Progenitor cell of endocrine pancreas (in vitro differentiated cells): ENCODE results near the gene SPG11. TPM values are rescaled to one million over a fixed set of nuclear protein-coding genes. Genes with fewer than 3 reads are reported as not detected.

Experiments used
- DNase-seq: peaks from one replicate; pipeline ENCODE4 v3.0.0; 2021; ENCODE audit warnings: low spot score; ENCODE audit not compliant: unreplicated experiment
- H3K27ac Mint-ChIP-seq: 2 replicates; pipeline ENCODE4 v1.8.0; 2021; ENCODE audit warnings: mild to moderate bottlenecking, moderate library complexity, mixed read lengths
- H3K27me3 Mint-ChIP-seq: 2 replicates; pipeline ENCODE4 v1.8.0; 2021; ENCODE audit warnings: mixed read lengths
- H3K36me3 Mint-ChIP-seq: 2 replicates; pipeline ENCODE4 v1.8.0; 2022; ENCODE audit warnings: mixed read lengths; ENCODE audit not compliant: insufficient read depth
- H3K4me1 Mint-ChIP-seq: 2 replicates; pipeline ENCODE4 v1.8.0; 2021; ENCODE audit warnings: low read depth, mixed read lengths
- H3K4me3 Mint-ChIP-seq: 2 replicates; pipeline ENCODE4 v1.8.0; 2021; ENCODE audit warnings: low read depth, mild to moderate bottlenecking, moderate library complexity, mixed read lengths
- H3K9me3 Mint-ChIP-seq: 2 replicates; pipeline ENCODE4 v1.8.0; 2021; ENCODE audit warnings: low read depth, mixed read lengths
- long read RNA-seq: library from polyadenylated mRNA; unstranded; transcript quantifications from one replicate; pipeline ENCODE4 v2.0.0, GENCODE V29; 2020
- total RNA-seq: library from RNA; stranded (reverse); gene quantifications from 2 replicates; pipeline ENCODE4 v1.2.1, GENCODE V29; 2021
- TF ChIP-seq, protein P1 (sequence below): fragments of 200-600 bp; sonication (generic); IDR thresholded peaks from one replicate; pipeline ENCODE4 v1.5.0; 2021; ENCODE audit warnings: antibody characterized with exemption, mild to moderate bottlenecking; ENCODE audit not compliant: unreplicated experiment

The SPG11 gene, protein sequence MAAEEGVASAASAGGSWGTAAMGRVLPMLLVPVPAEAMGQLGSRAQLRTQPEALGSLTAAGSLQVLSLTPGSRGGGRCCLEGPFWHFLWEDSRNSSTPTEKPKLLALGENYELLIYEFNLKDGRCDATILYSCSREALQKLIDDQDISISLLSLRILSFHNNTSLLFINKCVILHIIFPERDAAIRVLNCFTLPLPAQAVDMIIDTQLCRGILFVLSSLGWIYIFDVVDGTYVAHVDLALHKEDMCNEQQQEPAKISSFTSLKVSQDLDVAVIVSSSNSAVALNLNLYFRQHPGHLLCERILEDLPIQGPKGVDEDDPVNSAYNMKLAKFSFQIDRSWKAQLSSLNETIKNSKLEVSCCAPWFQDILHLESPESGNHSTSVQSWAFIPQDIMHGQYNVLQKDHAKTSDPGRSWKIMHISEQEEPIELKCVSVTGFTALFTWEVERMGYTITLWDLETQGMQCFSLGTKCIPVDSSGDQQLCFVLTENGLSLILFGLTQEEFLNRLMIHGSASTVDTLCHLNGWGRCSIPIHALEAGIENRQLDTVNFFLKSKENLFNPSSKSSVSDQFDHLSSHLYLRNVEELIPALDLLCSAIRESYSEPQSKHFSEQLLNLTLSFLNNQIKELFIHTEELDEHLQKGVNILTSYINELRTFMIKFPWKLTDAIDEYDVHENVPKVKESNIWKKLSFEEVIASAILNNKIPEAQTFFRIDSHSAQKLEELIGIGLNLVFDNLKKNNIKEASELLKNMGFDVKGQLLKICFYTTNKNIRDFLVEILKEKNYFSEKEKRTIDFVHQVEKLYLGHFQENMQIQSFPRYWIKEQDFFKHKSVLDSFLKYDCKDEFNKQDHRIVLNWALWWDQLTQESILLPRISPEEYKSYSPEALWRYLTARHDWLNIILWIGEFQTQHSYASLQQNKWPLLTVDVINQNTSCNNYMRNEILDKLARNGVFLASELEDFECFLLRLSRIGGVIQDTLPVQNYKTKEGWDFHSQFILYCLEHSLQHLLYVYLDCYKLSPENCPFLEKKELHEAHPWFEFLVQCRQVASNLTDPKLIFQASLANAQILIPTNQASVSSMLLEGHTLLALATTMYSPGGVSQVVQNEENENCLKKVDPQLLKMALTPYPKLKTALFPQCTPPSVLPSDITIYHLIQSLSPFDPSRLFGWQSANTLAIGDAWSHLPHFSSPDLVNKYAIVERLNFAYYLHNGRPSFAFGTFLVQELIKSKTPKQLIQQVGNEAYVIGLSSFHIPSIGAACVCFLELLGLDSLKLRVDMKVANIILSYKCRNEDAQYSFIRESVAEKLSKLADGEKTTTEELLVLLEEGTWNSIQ (N-terminal part only)
- total RNA-seq: 90.6 and 96.4 TPM in 2 replicates
- long read RNA-seq, transcript SPG11-215 (12 exons, 2,579 nt): major isoform, 39 of 113 reads
- long read RNA-seq, partial matches to known transcripts: 52 of 113 reads
- long read RNA-seq, other reads (novel, unspliced or antisense): 22 of 113 reads

DNA sequence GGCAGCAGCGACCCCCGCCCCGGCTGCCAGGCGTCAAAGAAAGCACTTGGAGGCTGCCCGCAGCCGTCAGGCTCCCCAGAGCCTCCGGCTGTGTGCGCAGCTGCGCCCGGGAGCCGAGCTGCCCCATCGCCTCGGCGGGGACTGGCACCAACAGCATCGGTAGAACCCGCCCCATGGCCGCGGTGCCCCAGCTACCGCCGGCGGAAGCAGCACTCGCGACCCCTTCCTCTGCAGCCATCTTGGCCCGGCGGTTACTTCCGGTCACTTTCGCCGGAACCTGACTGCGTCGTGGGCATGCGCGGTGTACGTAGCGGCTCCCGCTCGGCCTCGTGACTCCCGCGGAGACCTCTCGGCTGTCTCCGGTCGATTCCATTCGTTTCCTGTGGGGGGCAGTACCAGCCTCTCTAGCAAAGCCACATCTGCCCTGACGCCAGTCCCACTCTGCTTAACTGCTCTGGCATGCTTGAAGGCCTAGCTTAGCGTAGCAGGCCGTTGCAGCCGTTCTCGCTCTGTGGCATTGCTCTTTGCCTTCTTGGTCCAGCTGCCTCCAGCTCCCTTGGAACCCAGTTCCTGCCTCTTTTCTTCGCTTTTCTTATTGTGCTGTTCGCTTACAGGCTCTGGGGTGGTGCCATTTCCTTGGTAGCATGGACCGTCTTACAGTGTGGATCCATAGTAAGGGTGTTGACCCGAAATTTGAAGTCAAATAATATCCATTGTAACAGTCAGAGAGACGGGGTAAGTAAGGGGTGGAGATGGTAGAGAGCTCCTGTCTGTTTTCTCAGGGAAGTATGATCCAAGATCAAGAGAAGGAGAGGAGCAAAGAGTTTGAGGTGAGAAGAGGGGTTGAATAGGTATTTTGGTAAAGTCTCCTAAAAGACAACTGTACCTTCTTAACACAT is at the start of gene SPG11:
Gene SPG11, minus strand, starts transcription at position 253 of the 899 bp plus-strand sequence. Its CDS starts 15 bp downstream, at position 238.
- Mint-ChIP-seq H3K4me3 (peak within 1 kb of the TSS; percentile 96), H3K27me3 (peaks cover 11% of the 10 kb centered on the region), H3K9me3 (no peaks in the 10 kb centered on the region), H3K4me1 (peaks cover 8% of the 10 kb centered on the region), H3K36me3 (peaks cover 5% of the 10 kb centered on the region), H3K27ac (peak within 1 kb of the TSS; percentile 98)
- peak; percentile 97 for DNase-seq
- TF ChIP-seq, protein P1, sequence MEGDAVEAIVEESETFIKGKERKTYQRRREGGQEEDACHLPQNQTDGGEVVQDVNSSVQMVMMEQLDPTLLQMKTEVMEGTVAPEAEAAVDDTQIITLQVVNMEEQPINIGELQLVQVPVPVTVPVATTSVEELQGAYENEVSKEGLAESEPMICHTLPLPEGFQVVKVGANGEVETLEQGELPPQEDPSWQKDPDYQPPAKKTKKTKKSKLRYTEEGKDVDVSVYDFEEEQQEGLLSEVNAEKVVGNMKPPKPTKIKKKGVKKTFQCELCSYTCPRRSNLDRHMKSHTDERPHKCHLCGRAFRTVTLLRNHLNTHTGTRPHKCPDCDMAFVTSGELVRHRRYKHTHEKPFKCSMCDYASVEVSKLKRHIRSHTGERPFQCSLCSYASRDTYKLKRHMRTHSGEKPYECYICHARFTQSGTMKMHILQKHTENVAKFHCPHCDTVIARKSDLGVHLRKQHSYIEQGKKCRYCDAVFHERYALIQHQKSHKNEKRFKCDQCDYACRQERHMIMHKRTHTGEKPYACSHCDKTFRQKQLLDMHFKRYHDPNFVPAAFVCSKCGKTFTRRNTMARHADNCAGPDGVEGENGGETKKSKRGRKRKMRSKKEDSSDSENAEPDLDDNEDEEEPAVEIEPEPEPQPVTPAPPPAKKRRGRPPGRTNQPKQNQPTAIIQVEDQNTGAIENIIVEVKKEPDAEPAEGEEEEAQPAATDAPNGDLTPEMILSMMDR: peak; percentile 92

DNA sequence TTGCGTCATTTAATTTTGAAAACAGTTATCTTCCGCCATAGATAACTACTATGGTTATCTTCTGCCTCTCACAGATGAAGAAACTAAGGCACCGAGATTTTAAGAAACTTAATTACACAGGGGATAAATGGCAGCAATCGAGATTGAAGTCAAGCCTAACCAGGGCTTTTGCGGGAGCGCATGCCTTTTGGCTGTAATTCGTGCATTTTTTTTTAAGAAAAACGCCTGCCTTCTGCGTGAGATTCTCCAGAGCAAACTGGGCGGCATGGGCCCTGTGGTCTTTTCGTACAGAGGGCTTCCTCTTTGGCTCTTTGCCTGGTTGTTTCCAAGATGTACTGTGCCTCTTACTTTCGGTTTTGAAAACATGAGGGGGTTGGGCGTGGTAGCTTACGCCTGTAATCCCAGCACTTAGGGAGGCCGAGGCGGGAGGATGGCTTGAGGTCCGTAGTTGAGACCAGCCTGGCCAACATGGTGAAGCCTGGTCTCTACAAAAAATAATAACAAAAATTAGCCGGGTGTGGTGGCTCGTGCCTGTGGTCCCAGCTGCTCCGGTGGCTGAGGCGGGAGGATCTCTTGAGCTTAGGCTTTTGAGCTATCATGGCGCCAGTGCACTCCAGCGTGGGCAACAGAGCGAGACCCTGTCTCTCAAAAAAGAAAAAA is 49.0 kb upstream of the SPG11 start:
- H3K4me1 Mint-ChIP-seq: peaks cover 4% of the 10 kb centered on the region
- H3K4me3 Mint-ChIP-seq: peak overlapping the region; percentile 91
- peak overlapping the region; percentile 99 for H3K27ac Mint-ChIP-seq
- H3K27me3 Mint-ChIP-seq: peaks cover 7% of the 10 kb centered on the region
- TF ChIP-seq, protein P1: no peak
- peaks cover 4% of the 10 kb centered on the region for H3K36me3 Mint-ChIP-seq
- no peak for DNase-seq
- H3K9me3 Mint-ChIP-seq: no peaks in the 10 kb centered on the region

DNA sequence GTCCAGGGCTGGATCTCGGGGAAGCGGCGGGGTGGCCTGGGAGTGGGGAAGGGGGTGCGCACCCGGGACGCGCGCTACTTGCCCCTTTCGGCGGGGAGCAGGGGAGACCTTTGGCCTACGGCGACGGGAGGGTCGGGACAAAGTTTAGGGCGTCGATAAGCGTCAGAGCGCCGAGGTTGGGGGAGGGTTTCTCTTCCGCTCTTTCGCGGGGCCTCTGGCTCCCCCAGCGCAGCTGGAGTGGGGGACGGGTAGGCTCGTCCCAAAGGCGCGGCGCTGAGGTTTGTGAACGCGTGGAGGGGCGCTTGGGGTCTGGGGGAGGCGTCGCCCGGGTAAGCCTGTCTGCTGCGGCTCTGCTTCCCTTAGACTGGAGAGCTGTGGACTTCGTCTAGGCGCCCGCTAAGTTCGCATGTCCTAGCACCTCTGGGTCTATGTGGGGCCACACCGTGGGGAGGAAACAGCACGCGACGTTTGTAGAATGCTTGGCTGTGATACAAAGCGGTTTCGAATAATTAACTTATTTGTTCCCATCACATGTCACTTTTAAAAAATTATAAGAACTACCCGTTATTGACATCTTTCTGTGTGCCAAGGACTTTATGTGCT is 48.4 kb upstream of the SPG11 start:
- H3K9me3 Mint-ChIP-seq: no peaks in the 10 kb centered on the region
- peaks cover 2% of the 10 kb centered on the region for H3K36me3 Mint-ChIP-seq
- peak overlapping the region; percentile 91 for H3K4me3 Mint-ChIP-seq
- peak overlapping the region; percentile 99 for H3K27ac Mint-ChIP-seq
- peaks cover 4% of the 10 kb centered on the region for H3K4me1 Mint-ChIP-seq
- H3K27me3 Mint-ChIP-seq: peaks cover 7% of the 10 kb centered on the region
- no peak for DNase-seq
- TF ChIP-seq, protein P1: no peak

DNA sequence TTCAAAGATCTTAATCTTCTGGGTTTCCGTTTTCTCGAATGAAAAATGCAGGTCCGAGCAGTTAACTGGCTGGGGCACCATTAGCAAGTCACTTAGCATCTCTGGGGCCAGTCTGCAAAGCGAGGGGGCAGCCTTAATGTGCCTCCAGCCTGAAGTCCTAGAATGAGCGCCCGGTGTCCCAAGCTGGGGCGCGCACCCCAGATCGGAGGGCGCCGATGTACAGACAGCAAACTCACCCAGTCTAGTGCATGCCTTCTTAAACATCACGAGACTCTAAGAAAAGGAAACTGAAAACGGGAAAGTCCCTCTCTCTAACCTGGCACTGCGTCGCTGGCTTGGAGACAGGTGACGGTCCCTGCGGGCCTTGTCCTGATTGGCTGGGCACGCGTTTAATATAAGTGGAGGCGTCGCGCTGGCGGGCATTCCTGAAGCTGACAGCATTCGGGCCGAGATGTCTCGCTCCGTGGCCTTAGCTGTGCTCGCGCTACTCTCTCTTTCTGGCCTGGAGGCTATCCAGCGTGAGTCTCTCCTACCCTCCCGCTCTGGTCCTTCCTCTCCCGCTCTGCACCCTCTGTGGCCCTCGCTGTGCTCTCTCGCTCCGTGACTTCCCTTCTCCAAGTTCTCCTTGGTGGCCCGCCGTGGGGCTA is 47.8 kb upstream of the SPG11 start, which contains the start of the genes B2M and PATL2:
Gene B2M, plus strand, starts transcription at position 422 of the 647 bp plus-strand sequence. Its CDS starts 30 bp downstream, at position 452.
Gene PATL2, minus strand, starts transcription at position 228 of the 647 bp plus-strand sequence. CDS start 34,833 bp downstream, outside the sequence.
- Mint-ChIP-seq H3K36me3 (no peaks in the 10 kb centered on the region), H3K27ac (peak within 1 kb of the TSS; percentile 99), H3K9me3 (no peaks in the 10 kb centered on the region), H3K27me3 (peaks cover 7% of the 10 kb centered on the region), H3K4me3 (peak within 1 kb of the TSS; percentile 91), H3K4me1 (peaks cover 4% of the 10 kb centered on the region)
- TF ChIP-seq, protein P1: no peak
- DNase-seq: peak; percentile 94
